Neural cell (in vitro differentiated cells): Measurements from ENCODE around the gene TUG1.

Experiments used
- CTCF ChIP-seq: fragments of 450-650 bp; IDR thresholded peaks from 2 replicates; pipeline ENCODE4 v1.5.1; 2014; ENCODE audit warnings: antibody characterized with exemption, mild to moderate bottlenecking, moderate library complexity; ENCODE audit not compliant: poor library complexity, severe bottlenecking
- EP300 ChIP-seq: fragments of 450-650 bp; conservative IDR thresholded peaks from 2 replicates; pipeline ENCODE4 v1.6.1; 2014; ENCODE audit warnings: antibody characterized with exemption, mild to moderate bottlenecking, moderate library complexity; ENCODE audit not compliant: poor library complexity, severe bottlenecking
- EZH2 ChIP-seq: fragments of 200-600, 300-800 bp; shearing (Covaris generic), sonication (generic); IDR thresholded peaks from 2 replicates; pipeline ENCODE4 v1.6.1; 2014; ENCODE audit warnings: antibody characterized with exemption, low read length, borderline replicate concordance, mild to moderate bottlenecking; ENCODE audit not compliant: insufficient read depth, poor library complexity, severe bottlenecking
- MXI1 ChIP-seq: fragments of 450-650 bp; conservative IDR thresholded peaks from 2 replicates; pipeline ENCODE4 v1.6.1; 2014; ENCODE audit warnings: antibody characterized with exemption, mild to moderate bottlenecking; ENCODE audit not compliant: poor library complexity, severe bottlenecking
- POLR2AphosphoS5 ChIP-seq: IDR thresholded peaks from 2 replicates; pipeline ENCODE4 v1.6.1; 2012
- RAD21 ChIP-seq: fragments of 450-650 bp; conservative IDR thresholded peaks from 2 replicates; pipeline ENCODE4 v1.6.1; 2014; ENCODE audit warnings: antibody characterized with exemption, mild to moderate bottlenecking, moderate library complexity
- REST ChIP-seq: IDR thresholded peaks from 2 replicates; pipeline ENCODE4 v1.6.1; 2012; ENCODE audit warnings: borderline replicate concordance
- SMC3 ChIP-seq: fragments of 450-650 bp; conservative IDR thresholded peaks from 2 replicates; pipeline ENCODE4 v1.6.1; 2014; ENCODE audit warnings: antibody characterized with exemption, mild to moderate bottlenecking, moderate library complexity; ENCODE audit not compliant: poor library complexity
- TAF1 ChIP-seq: IDR thresholded peaks from 2 replicates; pipeline ENCODE4 v1.6.1; 2012; ENCODE audit warnings: low read depth

DNA sequence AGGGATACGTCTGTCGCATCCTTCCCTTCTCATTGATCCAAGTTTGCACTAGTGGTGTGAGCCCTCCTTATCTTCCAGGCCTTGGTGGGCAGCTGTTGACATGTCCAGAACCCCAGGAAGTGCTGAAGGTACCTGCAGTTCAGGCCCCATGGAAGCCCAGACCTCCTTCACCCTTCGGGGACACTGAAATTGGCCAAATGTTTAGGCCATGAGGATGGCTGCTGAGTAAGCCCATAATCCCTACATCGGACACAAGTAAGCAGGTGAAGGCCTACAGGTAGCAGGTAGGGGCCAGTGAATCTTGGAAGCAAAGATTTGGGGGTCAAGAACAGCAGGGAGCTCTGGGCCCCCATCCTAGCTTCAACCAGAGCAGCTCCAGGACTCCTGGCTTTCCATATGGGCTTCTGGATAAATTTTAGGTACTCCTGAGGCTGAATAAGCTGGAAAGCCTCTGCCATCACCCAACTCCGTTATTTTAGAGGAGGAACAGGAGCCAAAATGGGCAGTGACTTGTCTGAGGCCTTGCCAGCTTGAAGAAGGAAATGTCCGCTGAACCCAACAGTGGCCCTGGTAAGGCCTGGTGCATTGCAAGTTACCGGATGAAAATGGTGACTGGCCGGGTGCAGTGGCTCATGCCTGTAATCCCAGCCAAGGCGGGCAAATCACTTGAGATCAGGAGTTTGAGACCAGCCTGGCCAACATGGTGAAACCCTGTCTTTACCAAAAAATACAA lies 45.7 kb upstream of the TUG1 start:
- TF ChIP-seq CTCF (no peak), REST (no peak), EZH2 (no peak), POLR2AphosphoS5 (no peak), EP300 (no peak), MXI1 (no peak), RAD21 (no peak), SMC3 (no peak), TAF1 (no peak)
